K562 (cell line): ENCODE measurements around the gene MVP. TPM values are rescaled to one million over a fixed set of nuclear protein-coding genes. Genes with fewer than 3 reads are reported as not detected.

Experiments
- ELF1 ChIP-seq: fragments of 200-800 bp; sonication (Bioruptor generic); IDR thresholded peaks from 2 replicates; pipeline ENCODE4 v1.6.1; 2016; ENCODE audit warnings: missing genetic modification characterization, missing compliant biosample characterization
- MCM3 ChIP-seq: fragments of 450-650 bp; IDR thresholded peaks from 2 replicates; pipeline ENCODE4 v1.6.1; 2016
- PPARD ChIP-seq: fragments of 250-450 bp; sonication (Bioruptor Pico); IDR thresholded peaks from 2 replicates; pipeline ENCODE4 v1.8.0; 2022; ENCODE audit warnings: inconsistent platforms, mild to moderate bottlenecking, moderate library complexity
- TAL1 ChIP-seq: fragments of 450-650 bp; IDR thresholded peaks from 2 replicates; pipeline ENCODE4 v1.6.1; 2016; ENCODE audit warnings: mild to moderate bottlenecking
- ZNF12 ChIP-seq: sonication (generic); formaldehyde crosslinking; IDR thresholded peaks from 2 replicates; pipeline ENCODE4 v1.4.0; 2020; ENCODE audit warnings: mild to moderate bottlenecking, missing genetic modification reagents
- ZNF77 ChIP-seq: fragments of 250-450 bp; sonication (Bioruptor Pico); IDR thresholded peaks from 2 replicates; pipeline ENCODE4 v1.5.0; 2020
- polyA plus RNA-seq, 8 experiments: library from polyadenylated mRNA; depleted of rRNA in 4 of 8; stranded (reverse) in 5 of 8; unstranded in 3 of 8; fragments of >200 nt; fragmentation: Nextera tagmentation in 2 of 8; fragmentation: Illumina TruSeq in 1 of 8; extraction: Ambion mirVana in 2 of 8; extraction: Trizol in 1 of 8; gene quantifications; 2 replicates each; pipeline versions ENCODE4 v1.2.1 to v1.2.3, GENCODE V29; 2011 to 2014; ENCODE audit warnings: inconsistent platforms in 1 of 8, missing spikeins in 1 of 8
- total RNA-seq, 7 experiments: library from RNA; depleted of rRNA in 6 of 7; stranded (reverse); fragments of >200 nt in 6 of 7; fragmentation: Illumina TruSeq in 2 of 7; extraction: Trizol in 2 of 7; gene quantifications; 2 replicates each; pipeline versions ENCODE4 v1.2.1 to v1.2.3, GENCODE V29; 2011 to 2021; ENCODE audit warnings: low replicate concordance in 1 of 7
- TF ChIP-seq, protein P1 (sequence below): fragments of 250-450 bp; sonication (Bioruptor Pico); IDR thresholded peaks from 2 replicates; pipeline ENCODE4 v1.4.0; 2020; ENCODE audit warnings: mild to moderate bottlenecking, moderate library complexity
- TF ChIP-seq, protein P2 (sequence below), 2 experiments: IDR thresholded peaks in 1 of 2; conservative IDR thresholded peaks in 1 of 2; 2 replicates each; pipeline ENCODE4 v1.6.1; 2016; ENCODE audit warnings: low read depth in 2 of 2, mild to moderate bottlenecking in 1 of 2, missing compliant biosample characterization in 1 of 2, missing genetic modification characterization in 1 of 2, moderate library complexity in 1 of 2
- TF ChIP-seq, protein P3 (sequence below): sonication (generic); formaldehyde crosslinking; IDR thresholded peaks from 2 replicates; pipeline ENCODE4 v1.8.1; 2023; ENCODE audit warnings: mild to moderate bottlenecking, missing genetic modification reagents
- TF ChIP-seq, protein P4 (sequence below): sonication (generic); formaldehyde crosslinking; IDR thresholded peaks from 2 replicates; pipeline ENCODE4 v1.8.0; 2022; ENCODE audit warnings: mild to moderate bottlenecking, missing genetic modification reagents

MVP gene
- total and polyA plus RNA-seq, 9 of the 15 experiments (the other 6 are each of a cell fraction or from before 2014, with no cell fraction given): 0.39 to 1.9 (median 0.76) TPM; not detected in 2

DNA sequence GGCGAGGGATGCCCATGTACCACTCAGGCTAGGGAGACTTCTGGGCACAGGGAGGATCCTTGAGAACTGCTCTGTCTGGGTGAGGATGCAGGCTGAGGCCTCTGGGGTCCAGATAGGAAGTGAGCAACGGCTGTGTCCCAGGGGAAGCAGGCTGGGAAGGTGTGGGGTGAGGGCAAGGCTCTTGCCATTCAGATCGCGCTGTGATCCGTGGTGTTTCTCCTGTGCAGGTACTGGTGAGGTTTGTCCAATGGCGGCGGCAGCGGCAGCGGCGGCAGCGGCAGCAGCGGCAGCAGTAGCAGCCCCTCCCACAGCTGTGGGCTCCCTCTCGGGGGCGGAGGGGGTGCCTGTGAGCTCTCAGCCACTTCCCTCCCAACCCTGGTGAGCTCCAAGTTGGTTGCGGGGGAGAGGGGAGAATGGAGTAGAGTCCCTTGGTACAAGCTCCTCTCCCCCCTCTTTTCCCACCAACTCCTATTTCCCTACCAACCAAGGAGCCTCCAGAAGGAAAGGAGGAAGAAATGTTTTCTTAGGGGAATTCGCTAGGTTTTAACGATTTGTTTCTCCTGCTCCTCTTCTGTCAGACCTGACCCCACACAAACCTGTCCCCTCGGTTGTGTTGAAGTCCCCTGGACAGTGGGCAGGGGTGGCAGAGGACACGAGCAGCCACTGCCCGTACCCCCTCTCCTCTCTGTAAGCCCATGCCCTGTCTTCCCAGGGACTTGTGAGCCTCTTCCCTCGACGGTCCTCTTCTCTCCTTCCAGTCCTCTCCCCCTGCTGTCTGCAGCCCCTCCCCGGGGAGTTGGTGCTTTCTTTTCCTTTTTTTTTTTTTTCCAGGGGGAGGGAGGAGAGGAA, 10.2 kb upstream of the MVP start (continued):
- TF ChIP-seq, protein P1, sequence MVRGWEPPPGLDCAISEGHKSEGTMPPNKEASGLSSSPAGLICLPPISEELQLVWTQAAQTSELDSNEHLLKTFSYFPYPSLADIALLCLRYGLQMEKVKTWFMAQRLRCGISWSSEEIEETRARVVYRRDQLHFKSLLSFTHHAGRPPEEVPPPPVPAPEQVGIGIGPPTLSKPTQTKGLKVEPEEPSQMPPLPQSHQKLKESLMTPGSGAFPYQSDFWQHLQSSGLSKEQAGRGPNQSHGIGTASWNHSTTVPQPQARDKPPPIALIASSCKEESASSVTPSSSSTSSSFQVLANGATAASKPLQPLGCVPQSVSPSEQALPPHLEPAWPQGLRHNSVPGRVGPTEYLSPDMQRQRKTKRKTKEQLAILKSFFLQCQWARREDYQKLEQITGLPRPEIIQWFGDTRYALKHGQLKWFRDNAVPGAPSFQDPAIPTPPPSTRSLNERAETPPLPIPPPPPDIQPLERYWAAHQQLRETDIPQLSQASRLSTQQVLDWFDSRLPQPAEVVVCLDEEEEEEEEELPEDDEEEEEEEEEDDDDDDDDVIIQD (CRISPR knock-in tag): no peak
- TF ChIP-seq ZNF77 (CRISPR knock-in tag) (no peak), TAL1 (no peak), ELF1 (tag) (no peak), ZNF12 (CRISPR knock-in tag) (no peak), MCM3 (no peak), PPARD (CRISPR knock-in tag) (no peak)
- TF ChIP-seq, protein P2, sequence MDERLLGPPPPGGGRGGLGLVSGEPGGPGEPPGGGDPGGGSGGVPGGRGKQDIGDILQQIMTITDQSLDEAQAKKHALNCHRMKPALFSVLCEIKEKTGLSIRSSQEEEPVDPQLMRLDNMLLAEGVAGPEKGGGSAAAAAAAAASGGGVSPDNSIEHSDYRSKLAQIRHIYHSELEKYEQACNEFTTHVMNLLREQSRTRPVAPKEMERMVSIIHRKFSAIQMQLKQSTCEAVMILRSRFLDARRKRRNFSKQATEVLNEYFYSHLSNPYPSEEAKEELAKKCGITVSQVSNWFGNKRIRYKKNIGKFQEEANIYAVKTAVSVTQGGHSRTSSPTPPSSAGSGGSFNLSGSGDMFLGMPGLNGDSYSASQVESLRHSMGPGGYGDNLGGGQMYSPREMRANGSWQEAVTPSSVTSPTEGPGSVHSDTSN (CRISPR knock-in tag; IDR thresholded peaks at IDR 0.05; ENCODE audit: low read depth): no peak
- TF ChIP-seq, protein P2 (tag; conservative IDR thresholded peaks at IDR 0.05; ENCODE audit: low read depth): no peak
- TF ChIP-seq, protein P3, sequence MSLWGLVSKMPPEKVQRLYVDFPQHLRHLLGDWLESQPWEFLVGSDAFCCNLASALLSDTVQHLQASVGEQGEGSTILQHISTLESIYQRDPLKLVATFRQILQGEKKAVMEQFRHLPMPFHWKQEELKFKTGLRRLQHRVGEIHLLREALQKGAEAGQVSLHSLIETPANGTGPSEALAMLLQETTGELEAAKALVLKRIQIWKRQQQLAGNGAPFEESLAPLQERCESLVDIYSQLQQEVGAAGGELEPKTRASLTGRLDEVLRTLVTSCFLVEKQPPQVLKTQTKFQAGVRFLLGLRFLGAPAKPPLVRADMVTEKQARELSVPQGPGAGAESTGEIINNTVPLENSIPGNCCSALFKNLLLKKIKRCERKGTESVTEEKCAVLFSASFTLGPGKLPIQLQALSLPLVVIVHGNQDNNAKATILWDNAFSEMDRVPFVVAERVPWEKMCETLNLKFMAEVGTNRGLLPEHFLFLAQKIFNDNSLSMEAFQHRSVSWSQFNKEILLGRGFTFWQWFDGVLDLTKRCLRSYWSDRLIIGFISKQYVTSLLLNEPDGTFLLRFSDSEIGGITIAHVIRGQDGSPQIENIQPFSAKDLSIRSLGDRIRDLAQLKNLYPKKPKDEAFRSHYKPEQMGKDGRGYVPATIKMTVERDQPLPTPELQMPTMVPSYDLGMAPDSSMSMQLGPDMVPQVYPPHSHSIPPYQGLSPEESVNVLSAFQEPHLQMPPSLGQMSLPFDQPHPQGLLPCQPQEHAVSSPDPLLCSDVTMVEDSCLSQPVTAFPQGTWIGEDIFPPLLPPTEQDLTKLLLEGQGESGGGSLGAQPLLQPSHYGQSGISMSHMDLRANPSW (CRISPR knock-in tag): no peak
- TF ChIP-seq, protein P4, sequence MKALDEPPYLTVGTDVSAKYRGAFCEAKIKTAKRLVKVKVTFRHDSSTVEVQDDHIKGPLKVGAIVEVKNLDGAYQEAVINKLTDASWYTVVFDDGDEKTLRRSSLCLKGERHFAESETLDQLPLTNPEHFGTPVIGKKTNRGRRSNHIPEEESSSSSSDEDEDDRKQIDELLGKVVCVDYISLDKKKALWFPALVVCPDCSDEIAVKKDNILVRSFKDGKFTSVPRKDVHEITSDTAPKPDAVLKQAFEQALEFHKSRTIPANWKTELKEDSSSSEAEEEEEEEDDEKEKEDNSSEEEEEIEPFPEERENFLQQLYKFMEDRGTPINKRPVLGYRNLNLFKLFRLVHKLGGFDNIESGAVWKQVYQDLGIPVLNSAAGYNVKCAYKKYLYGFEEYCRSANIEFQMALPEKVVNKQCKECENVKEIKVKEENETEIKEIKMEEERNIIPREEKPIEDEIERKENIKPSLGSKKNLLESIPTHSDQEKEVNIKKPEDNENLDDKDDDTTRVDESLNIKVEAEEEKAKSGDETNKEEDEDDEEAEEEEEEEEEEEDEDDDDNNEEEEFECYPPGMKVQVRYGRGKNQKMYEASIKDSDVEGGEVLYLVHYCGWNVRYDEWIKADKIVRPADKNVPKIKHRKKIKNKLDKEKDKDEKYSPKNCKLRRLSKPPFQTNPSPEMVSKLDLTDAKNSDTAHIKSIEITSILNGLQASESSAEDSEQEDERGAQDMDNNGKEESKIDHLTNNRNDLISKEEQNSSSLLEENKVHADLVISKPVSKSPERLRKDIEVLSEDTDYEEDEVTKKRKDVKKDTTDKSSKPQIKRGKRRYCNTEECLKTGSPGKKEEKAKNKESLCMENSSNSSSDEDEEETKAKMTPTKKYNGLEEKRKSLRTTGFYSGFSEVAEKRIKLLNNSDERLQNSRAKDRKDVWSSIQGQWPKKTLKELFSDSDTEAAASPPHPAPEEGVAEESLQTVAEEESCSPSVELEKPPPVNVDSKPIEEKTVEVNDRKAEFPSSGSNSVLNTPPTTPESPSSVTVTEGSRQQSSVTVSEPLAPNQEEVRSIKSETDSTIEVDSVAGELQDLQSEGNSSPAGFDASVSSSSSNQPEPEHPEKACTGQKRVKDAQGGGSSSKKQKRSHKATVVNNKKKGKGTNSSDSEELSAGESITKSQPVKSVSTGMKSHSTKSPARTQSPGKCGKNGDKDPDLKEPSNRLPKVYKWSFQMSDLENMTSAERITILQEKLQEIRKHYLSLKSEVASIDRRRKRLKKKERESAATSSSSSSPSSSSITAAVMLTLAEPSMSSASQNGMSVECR: no peak
